K562 (cell line): ENCODE results near the gene MTFR2. TPM values are rescaled to one million over a fixed set of nuclear protein-coding genes. Genes with fewer than 3 reads are reported as not detected.

Source experiments
- E4F1 ChIP-seq: fragments of 250-450 bp; sonication (Bioruptor Pico); IDR thresholded peaks from 2 replicates; pipeline ENCODE4 v1.5.0; 2021; ENCODE audit warnings: mild to moderate bottlenecking, borderline replicate concordance
- ETS2 ChIP-seq: IDR thresholded peaks from 2 replicates; pipeline ENCODE4 v1.6.1; 2016; ENCODE audit warnings: borderline replicate concordance, missing genetic modification characterization, mild to moderate bottlenecking, moderate library complexity, missing compliant biosample characterization; ENCODE audit not compliant: poor library complexity, severe bottlenecking
- GABPB1 ChIP-seq: sonication (generic); formaldehyde crosslinking; IDR thresholded peaks from 2 replicates; pipeline ENCODE4 v1.8.0; 2022; ENCODE audit warnings: mild to moderate bottlenecking, missing genetic modification reagents
- HDAC1 ChIP-seq, 2 experiments: fragments of 450-650 bp; IDR thresholded peaks; 2 replicates each; pipeline ENCODE4 v1.6.1; 2016 to 2017; ENCODE audit warnings: inconsistent platforms in 1 of 2, mild to moderate bottlenecking in 1 of 2, moderate library complexity in 1 of 2
- MCM7 ChIP-seq, 2 experiments: fragments of 450-650 bp; IDR thresholded peaks; 2 replicates each; pipeline ENCODE4 v1.6.1; 2016 to 2018
- MEIS2 ChIP-seq: fragments of 450-650 bp; IDR thresholded peaks from 2 replicates; pipeline ENCODE4 v1.6.1; 2014; ENCODE audit warnings: mild to moderate bottlenecking; ENCODE audit not compliant: partially characterized antibody
- NELFE ChIP-seq: IDR thresholded peaks from 2 replicates; pipeline ENCODE4 v1.6.1; 2011; ENCODE audit warnings: mild to moderate bottlenecking; ENCODE audit not compliant: insufficient read depth, insufficient read length
- PML ChIP-seq: IDR thresholded peaks from 2 replicates; pipeline ENCODE4 v1.6.1; 2012; ENCODE audit warnings: low read length, inconsistent platforms
- RNF2 ChIP-seq: sonication (generic); IDR thresholded peaks from 2 replicates; pipeline ENCODE4 v1.6.1; 2016
- STAT6 ChIP-seq: sonication (generic); formaldehyde crosslinking; IDR thresholded peaks from 2 replicates; pipeline ENCODE4 v1.8.1; 2023; ENCODE audit warnings: mild to moderate bottlenecking, missing genetic modification reagents
- SUPT5H ChIP-seq: fragments of 450-650 bp; IDR thresholded peaks from 2 replicates; pipeline ENCODE4 v1.6.1; 2016
- TCF7 ChIP-seq: sonication (generic); IDR thresholded peaks from 2 replicates; pipeline ENCODE4 v1.6.1; 2016; ENCODE audit warnings: antibody characterized with exemption, borderline replicate concordance
- TEAD2 ChIP-seq: fragments of 450-650 bp; IDR thresholded peaks from 2 replicates; pipeline ENCODE4 v1.6.1; 2016; ENCODE audit warnings: missing genetic modification characterization, control low read depth, missing compliant biosample characterization
- TEAD4 ChIP-seq, 2 experiments: sonication (generic) in 1 of 2; formaldehyde crosslinking in 1 of 2; IDR thresholded peaks; 2 replicates each; pipeline versions ENCODE4 v1.6.1 to v1.8.0; 2012 to 2022; ENCODE audit warnings: borderline replicate concordance in 1 of 2, inconsistent platforms in 1 of 2, low read length in 1 of 2, mild to moderate bottlenecking in 1 of 2, missing genetic modification reagents in 1 of 2
- TFAP4 ChIP-seq: sonication (generic); formaldehyde crosslinking; IDR thresholded peaks from 2 replicates; pipeline ENCODE4 v1.8.0; 2022; ENCODE audit warnings: missing genetic modification reagents, mild to moderate bottlenecking, moderate library complexity, borderline replicate concordance
- VEZF1 ChIP-seq: fragments of 200-800 bp; sonication (Bioruptor generic); IDR thresholded peaks from 2 replicates; pipeline ENCODE4 v1.6.1; 2017; ENCODE audit warnings: missing genetic modification characterization, missing compliant biosample characterization
- ZBTB8A ChIP-seq: fragments of 450-650 bp; IDR thresholded peaks from 2 replicates; pipeline ENCODE4 v1.6.1; 2018; ENCODE audit warnings: mild to moderate bottlenecking, moderate library complexity; ENCODE audit not compliant: partially characterized antibody
- ZC3H4 ChIP-seq: sonication (generic); formaldehyde crosslinking; IDR thresholded peaks from 2 replicates; pipeline ENCODE4 v1.9.0; 2021; ENCODE audit warnings: missing genetic modification reagents, borderline replicate concordance
- ZNF175 ChIP-seq: fragments of 200-800 bp; sonication (Bioruptor generic); IDR thresholded peaks from 2 replicates; pipeline ENCODE4 v1.6.1; 2016; ENCODE audit warnings: low read depth, mild to moderate bottlenecking, missing genetic modification characterization, missing compliant biosample characterization
- polyA plus RNA-seq, 8 experiments: library from polyadenylated mRNA; depleted of rRNA in 4 of 8; stranded (reverse) in 5 of 8; unstranded in 3 of 8; fragments of >200 nt; fragmentation: Nextera tagmentation in 2 of 8; fragmentation: Illumina TruSeq in 1 of 8; extraction: Ambion mirVana in 2 of 8; extraction: Trizol in 1 of 8; gene quantifications; 2 replicates each; pipeline versions ENCODE4 v1.2.1 to v1.2.3, GENCODE V29; 2011 to 2014; ENCODE audit warnings: inconsistent platforms in 1 of 8, missing spikeins in 1 of 8
- total RNA-seq, 7 experiments: library from RNA; depleted of rRNA in 6 of 7; stranded (reverse); fragments of >200 nt in 6 of 7; fragmentation: Illumina TruSeq in 2 of 7; extraction: Trizol in 2 of 7; gene quantifications; 2 replicates each; pipeline versions ENCODE4 v1.2.1 to v1.2.3, GENCODE V29; 2011 to 2021; ENCODE audit warnings: low replicate concordance in 1 of 7

MTFR2 gene
- total and polyA plus RNA-seq, 9 of the 15 experiments (the other 6 are each of a cell fraction or from before 2014, with no cell fraction given), result 10.1 to 63.3 (median 45.9) TPM

GRCh38 chr6:136236466-136237293 lies 13.4 kb downstream of the MTFR2 start (continued):
- TF ChIP-seq E4F1 (no peak), RNF2 (peak; percentile 70), NELFE (no peak), SUPT5H (no peak), PML (peak; percentile 86), VEZF1 (CRISPR knock-in tag) (peak; percentile 58), ZBTB8A (no peak), ZC3H4 (no peak), TCF7 (peak; percentile 77; the same call in 1 of the 2 replicates), HDAC1 (IDR thresholded peaks at IDR 0.05) (peak in 1 of 2 experiments; percentile 74; a peak in 1 of 4 replicates), MCM7 (IDR thresholded peaks at IDR 0.05) (no peak), TEAD2 (tag) (no peak), ZNF175 (CRISPR knock-in tag) (peak; percentile 83), STAT6 (no peak), GABPB1 (CRISPR knock-in tag) (no peak), ETS2 (tag) (no peak), MEIS2 (peak; percentile 86), TFAP4 (peak; percentile 40; the same call in 1 of the 2 replicates), TEAD4 (IDR thresholded peaks at IDR 0.05; ENCODE audit: low read length) (peak; percentile 90), TEAD4 (CRISPR knock-in tag; IDR thresholded peaks at IDR 0.05; ENCODE audit: borderline replicate concordance) (no peak)
